Stimulated activated CD8-positive, alpha-beta memory T cell treated with anti-CD3 and anti-CD28 coated beads, Interleukin-4, amount 100 ng/mL, for 24 hours (primary cell): ENCODE measurements around the gene IGFL4.
"Not testable (repeated sequence)": the region's sequence is repeated elsewhere in the genome, so short reads cannot be mapped to it uniquely, and the experiment has no call there.

Source experiments
- DNase-seq: peaks from one replicate; pipeline ENCODE4 v3.0.0-alpha.2; 2020; ENCODE audit warnings: low read depth

The IGFL4 gene

GRCh38 chr19:46040952-46041500 lies at the start of gene IGFL4:
TSS of gene IGFL4 (minus strand) at chr19:46041002. CDS start at chr19:46040962, 40 bp downstream.
- no peak for DNase-seq

DNA sequence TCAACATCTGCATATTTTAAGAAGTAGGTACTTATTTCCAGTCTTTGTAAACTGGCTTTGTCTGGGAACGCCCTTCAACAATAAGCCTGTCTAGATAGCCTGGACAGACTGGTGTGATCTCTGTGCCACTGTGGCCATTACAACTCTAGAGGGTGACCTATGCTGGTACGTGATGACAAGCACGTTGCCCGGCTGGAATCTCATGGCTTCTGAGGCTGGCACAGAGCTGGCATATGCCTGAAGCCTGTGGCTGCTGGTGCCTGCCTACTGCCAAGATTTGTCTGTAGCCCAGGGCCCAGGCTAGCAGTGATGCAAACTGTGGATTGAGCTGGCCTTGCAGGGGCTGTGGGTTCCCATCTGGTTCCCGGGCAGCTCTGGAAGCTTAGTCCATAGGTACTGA lies 49.6 kb upstream of the IGFL4 start:
- DNase-seq: no peak

- DNase-seq: no peak
Measured at GRCh38 chr19:46089432-46089831, 48.6 kb upstream of the IGFL4 start.

- DNase-seq: no peak
Measured at GRCh38 chr19:46088101-46088500, 47.3 kb upstream of the IGFL4 start.

- DNase-seq: no peak
Measured at GRCh38 chr19:46085888-46086287, 45.1 kb upstream of the IGFL4 start.

- no peak for DNase-seq
Measured at GRCh38 chr19:46082728-46083050, 41.9 kb upstream of the IGFL4 start.

DNA sequence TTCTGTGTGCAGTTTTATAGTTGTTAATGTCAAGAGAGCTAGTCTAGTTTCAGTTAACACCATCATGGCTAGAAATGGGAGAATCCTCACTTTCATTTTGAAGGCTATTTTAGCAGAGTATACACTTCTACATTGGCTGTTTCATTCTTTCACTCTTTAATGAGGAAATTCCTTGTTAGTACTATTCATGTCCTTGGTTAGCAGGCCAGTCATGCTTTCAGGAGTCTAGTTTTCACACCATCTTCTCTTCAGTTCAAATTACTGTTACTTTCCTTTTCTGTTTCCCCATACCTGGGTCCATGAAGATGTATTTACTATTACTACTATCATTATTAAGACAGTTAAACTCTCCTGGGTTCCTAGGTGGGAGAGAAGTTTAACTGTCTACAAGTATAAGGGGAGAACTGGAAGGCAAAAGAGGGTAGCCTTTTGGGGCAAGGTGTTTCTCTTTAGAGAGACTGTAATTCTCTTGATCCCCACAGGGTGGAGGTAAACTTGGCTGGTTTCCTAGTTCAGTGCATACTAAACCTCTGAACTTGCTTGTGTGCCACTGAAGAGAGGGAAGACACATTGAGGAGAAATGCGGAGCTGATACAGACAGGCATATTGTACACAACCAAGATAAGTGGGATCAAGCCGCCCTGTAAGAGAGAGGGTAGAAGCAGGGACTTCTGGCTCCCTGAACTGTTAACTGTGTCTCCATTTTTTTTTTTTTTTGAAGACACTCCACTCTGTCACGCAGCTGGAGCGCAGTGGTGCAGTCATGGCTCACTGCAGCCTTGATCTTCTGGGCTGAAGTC lies 41.3 kb upstream of the IGFL4 start:
- DNase-seq: no peak

DNA sequence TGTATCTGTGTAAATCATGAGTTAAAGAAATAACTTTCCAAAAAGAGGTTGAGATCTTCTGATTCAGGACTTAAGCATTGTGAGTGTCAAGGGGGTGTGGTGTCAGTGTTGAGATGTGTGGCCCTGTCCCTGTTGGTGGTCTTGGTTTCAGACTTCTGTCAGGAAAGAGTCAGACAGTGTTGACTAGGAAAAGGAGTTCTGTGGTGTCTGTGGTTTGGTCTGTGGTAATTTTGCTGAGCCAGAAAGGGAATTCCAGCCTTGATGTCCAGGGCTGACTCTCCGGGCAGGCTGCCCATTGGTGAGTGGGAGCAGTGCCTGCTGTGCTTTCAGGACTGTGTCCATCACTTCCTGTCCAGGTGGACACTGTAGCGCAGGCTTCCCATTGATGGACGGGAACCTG lies 39.8 kb upstream of the IGFL4 start:
- DNase-seq: no peak

GRCh38 chr19:46079576-46079975 lies 38.8 kb upstream of the IGFL4 start:
- no peak for DNase-seq

DNA sequence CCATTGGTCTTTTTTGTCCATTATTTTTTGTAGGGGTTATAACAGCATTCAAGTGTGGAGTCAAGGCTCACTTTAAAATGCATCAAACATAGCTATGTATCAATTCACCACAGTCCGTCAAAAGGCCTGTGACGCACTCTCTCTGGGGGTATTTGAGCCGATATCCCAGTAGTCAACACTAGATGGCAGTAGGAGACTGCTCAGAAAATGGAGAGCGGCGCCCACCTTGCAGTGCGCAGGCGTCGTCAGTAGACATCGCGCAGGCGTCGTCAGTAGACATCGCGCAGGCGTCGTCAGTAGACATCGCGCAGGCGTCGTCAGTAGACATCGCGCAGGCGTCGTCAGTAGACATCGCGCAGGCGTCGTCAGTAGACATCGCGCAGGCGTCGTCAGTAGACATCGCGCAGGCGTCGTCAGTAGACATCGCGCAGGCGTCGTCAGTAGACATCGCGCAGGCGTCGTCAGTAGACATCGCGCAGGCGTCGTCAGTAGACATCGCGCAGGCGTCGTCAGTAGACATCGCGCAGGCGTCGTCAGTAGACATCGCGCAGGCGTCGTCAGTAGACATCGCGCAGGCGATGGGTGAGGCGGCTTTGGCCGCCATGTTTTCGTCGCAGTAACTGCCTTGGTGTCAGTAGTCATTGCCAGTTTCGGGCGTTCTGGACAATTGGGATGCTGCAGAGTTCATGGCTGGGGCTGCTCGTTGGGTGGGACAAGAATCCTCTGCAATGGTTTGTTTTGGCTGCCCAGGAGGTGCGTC lies 38.0 kb upstream of the IGFL4 start:
- not testable (repeated sequence) for DNase-seq

GRCh38 chr19:46077815-46078167 lies 37.0 kb upstream of the IGFL4 start:
- DNase-seq: no peak

GRCh38 chr19:46076951-46077814 lies 36.4 kb upstream of the IGFL4 start:
- DNase-seq: no peak

- no peak for DNase-seq
Measured at GRCh38 chr19:46076031-46076880, 35.5 kb upstream of the IGFL4 start.

DNA sequence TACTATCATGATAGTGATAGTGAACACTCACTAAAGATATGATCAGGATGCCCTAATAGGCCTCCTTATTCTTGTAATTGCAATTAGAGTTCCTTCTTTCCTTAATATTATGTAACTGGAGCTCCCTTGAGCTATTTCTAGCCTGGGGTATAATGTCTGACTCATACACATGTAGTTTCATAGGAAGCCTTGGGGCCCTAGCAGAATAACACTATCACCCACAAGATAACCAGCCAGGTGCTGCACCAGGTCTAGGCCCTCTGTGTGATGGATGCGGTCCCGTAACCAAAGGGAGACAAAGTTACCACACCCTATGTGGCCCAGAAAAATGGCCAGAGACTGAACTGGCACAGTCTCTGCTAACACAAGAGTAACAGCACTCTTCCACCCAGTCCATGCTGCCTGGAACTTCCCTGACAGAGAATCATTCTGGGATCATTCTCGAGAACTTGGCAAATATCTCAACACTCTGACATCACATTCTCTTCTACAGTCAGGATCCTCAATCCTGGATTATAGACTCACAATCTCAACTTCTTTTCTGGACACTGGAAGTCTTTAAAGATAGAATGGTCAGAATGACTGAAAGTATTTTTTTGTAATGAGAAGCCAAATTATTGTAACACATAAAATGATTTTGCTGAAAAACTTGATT lies 32.6 kb upstream of the IGFL4 start:
- DNase-seq: no peak

DNA sequence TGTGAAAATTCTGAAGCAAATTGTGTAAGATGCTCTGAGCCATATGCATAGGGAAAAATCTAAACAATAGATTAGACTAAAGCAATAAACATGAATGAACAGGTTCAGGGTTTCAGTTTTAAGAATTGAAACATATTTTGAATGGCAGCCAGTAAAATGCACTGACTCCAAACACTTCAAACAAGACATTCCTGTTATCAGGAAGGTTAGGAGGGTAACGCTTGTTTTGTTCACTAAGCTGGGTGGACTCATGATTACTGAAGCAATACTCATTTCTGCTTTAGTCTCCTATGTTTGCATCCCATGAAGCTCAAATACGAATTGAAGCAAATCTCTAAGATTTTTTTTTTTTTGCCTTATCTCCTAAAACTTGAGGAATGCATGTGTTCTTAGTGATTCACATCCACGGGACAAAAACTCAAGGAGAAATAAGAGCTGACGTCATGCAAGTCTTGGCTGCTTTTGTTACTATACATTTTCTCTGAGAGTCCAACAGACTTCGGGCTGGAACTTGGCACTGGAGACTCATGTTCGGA lies 29.1 kb upstream of the IGFL4 start:
- DNase-seq: no peak

- no peak for DNase-seq
Measured at GRCh38 chr19:46068345-46069258, 27.8 kb upstream of the IGFL4 start.

- no peak for DNase-seq
Measured at GRCh38 chr19:46067691-46068090, 26.9 kb upstream of the IGFL4 start.

GRCh38 chr19:46066471-46066870 lies 25.7 kb upstream of the IGFL4 start:
- DNase-seq: no peak

GRCh38 chr19:46065486-46066071 lies 24.8 kb upstream of the IGFL4 start:
- no peak for DNase-seq
